Trophoblast cell (in vitro differentiated cells and primary cell): Measurements from ENCODE around the gene PCSK5.

ENCODE experiments used
- DNase-seq, 2 donors: peaks; one replicate each; pipeline ENCODE4 v3.0.0-alpha.2; 2016
- H2AFZ ChIP-seq: 2 replicates; pipeline ENCODE4 v1.6.1; 2013; ENCODE audit warnings: low read length, moderate library complexity, mild to moderate bottlenecking; ENCODE audit not compliant: insufficient read depth, poor library complexity
- H2AK5ac ChIP-seq: 2 replicates; pipeline ENCODE4 v1.6.1; 2013; ENCODE audit warnings: mild to moderate bottlenecking, low read length
- H2BK120ac ChIP-seq: 2 replicates; pipeline ENCODE4 v1.6.1; 2013; ENCODE audit warnings: low read length, mild to moderate bottlenecking, moderate library complexity; ENCODE audit not compliant: insufficient read depth, poor library complexity
- H2BK12ac ChIP-seq: 2 replicates; pipeline ENCODE4 v1.6.1; 2013; ENCODE audit warnings: mild to moderate bottlenecking, low read length, moderate library complexity
- H2BK5ac ChIP-seq: 2 replicates; pipeline ENCODE4 v1.6.1; 2013; ENCODE audit warnings: low read length, low read depth, moderate library complexity, mild to moderate bottlenecking; ENCODE audit not compliant: poor library complexity
- H3K14ac ChIP-seq: 2 replicates; pipeline ENCODE4 v1.6.1; 2013; ENCODE audit warnings: mild to moderate bottlenecking, low read length
- H3K18ac ChIP-seq: 2 replicates; pipeline ENCODE4 v1.6.1; 2013; ENCODE audit warnings: mild to moderate bottlenecking, low read length
- H3K23ac ChIP-seq: 2 replicates; pipeline ENCODE4 v1.6.1; 2013; ENCODE audit warnings: low read length
- H3K27ac ChIP-seq: 2 replicates; pipeline ENCODE4 v1.5.1; 2013; ENCODE audit warnings: low read depth, mild to moderate bottlenecking, inconsistent platforms, low read length, moderate library complexity
- H3K27me3 ChIP-seq: 2 replicates; pipeline ENCODE4 v1.6.1; 2013; ENCODE audit warnings: inconsistent platforms, mild to moderate bottlenecking, low read length, moderate library complexity; ENCODE audit not compliant: insufficient read depth
- H3K36me3 ChIP-seq, 2 experiments: 1 replicate in 1 of 2; 2 replicates in 1 of 2; pipeline ENCODE4 v1.6.1; 2013; ENCODE audit warnings: low read length in 2 of 2, mild to moderate bottlenecking in 2 of 2, moderate library complexity in 1 of 2; ENCODE audit not compliant: insufficient read depth in 2 of 2, control insufficient read depth in 1 of 2
- H3K4ac ChIP-seq: 2 replicates; pipeline ENCODE4 v1.6.1; 2013; ENCODE audit warnings: low read depth, mild to moderate bottlenecking, low read length, moderate library complexity
- H3K4me1 ChIP-seq, 2 experiments: 1 replicate in 1 of 2; 2 replicates in 1 of 2; pipeline ENCODE4 v1.6.1; 2013; ENCODE audit warnings: low read length in 2 of 2, mild to moderate bottlenecking in 2 of 2, moderate library complexity in 1 of 2; ENCODE audit not compliant: insufficient read depth in 2 of 2, control insufficient read depth in 1 of 2
- H3K4me2 ChIP-seq: 2 replicates; pipeline ENCODE4 v1.6.1; 2013; ENCODE audit warnings: inconsistent platforms, mild to moderate bottlenecking, low read length, moderate library complexity
- H3K4me3 ChIP-seq: 2 replicates; pipeline ENCODE4 v1.5.1; 2013; ENCODE audit warnings: mild to moderate bottlenecking, low read depth, low read length, inconsistent platforms
- H3K79me1 ChIP-seq: one replicate; pipeline ENCODE4 v1.6.1; 2013; ENCODE audit warnings: low read length
- H3K79me2 ChIP-seq: 2 replicates; pipeline ENCODE4 v1.6.1; 2013; ENCODE audit warnings: low read length, mild to moderate bottlenecking; ENCODE audit not compliant: control insufficient read depth, insufficient read depth, poor library complexity
- H3K9ac ChIP-seq: 2 replicates; pipeline ENCODE4 v1.6.1; 2013; ENCODE audit warnings: mild to moderate bottlenecking, low read length
- H3K9me3 ChIP-seq: 2 replicates; pipeline ENCODE4 v1.6.1; 2013; ENCODE audit warnings: low read depth, mild to moderate bottlenecking, control low read depth, inconsistent platforms, low read length; ENCODE audit not compliant: insufficient read depth
- H4K12ac ChIP-seq: 2 replicates; pipeline ENCODE4 v1.6.1; 2013; ENCODE audit warnings: low read depth, mild to moderate bottlenecking, low read length, moderate library complexity
- H4K8ac ChIP-seq: 2 replicates; pipeline ENCODE4 v1.6.1; 2013; ENCODE audit warnings: low read depth, mild to moderate bottlenecking, low read length, moderate library complexity
- H4K91ac ChIP-seq: one replicate; pipeline ENCODE4 v1.6.1; 2013; ENCODE audit warnings: low read depth, mild to moderate bottlenecking, low read length, moderate library complexity
- WGBS: extraction: QIAGEN DNeasy Blood & Tissue Kit; methylation state at CpG from one replicate; pipeline ENCODE4 v1.1.7; 2013; ENCODE audit warnings: missing lambda C conversion rate; ENCODE audit not compliant: insufficient read length, insufficient coverage; ENCODE audit errors: extremely low coverage; 5-methylcytosine and 5-hydroxymethylcytosine counted together

Gene PCSK5

DNA sequence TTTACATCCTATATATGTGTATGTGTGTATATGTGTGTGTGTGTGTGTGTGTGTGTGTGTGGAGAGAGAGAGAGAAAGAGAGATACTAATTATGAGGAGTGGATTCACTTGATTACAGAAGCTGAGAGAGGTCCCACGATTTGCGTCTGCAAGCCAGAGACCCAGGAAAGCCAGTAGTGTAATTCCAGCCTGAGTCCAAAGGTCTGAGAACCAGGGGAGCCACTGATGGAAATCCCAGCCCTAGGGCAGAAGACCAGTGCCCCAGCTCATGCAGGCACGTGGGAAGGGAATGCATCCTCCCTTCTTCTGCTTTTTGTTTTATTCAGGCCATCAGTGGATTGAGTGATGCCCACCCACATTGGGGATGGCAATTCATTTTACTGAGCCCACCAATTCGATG is 74.8 kb downstream of the PCSK5 start:
- Histone ChIP-seq H4K91ac (no peak overlapping the region), H3K79me1 (no peaks in the 10 kb centered on the region), H4K8ac (no peak overlapping the region), H3K4ac (no peak overlapping the region), H3K9me3 (no peaks in the 10 kb centered on the region), H2BK12ac (no peak overlapping the region), H3K36me3 (no peaks in the 10 kb centered on the region), H2BK5ac (no peak overlapping the region), H3K27me3 (no peaks in the 10 kb centered on the region), H3K18ac (no peak overlapping the region), H4K12ac (no peak overlapping the region), H3K4me3 (no peak overlapping the region), H3K23ac (no peak overlapping the region), H3K14ac (no peak overlapping the region), H3K4me2 (no peak overlapping the region), H3K27ac (no peak overlapping the region), H2BK120ac (no peak overlapping the region), H3K4me1 (peaks cover 0 to 3% of the 10 kb centered on the region in 2 experiments), H3K9ac (no peak overlapping the region), H3K79me2 (no peaks in the 10 kb centered on the region), H2AFZ (no peak overlapping the region), H2AK5ac (no peak overlapping the region)
- DNase-seq = no peak
- no CpG with 5 or more reads among the region's 4 CpGs for WGBS

DNA sequence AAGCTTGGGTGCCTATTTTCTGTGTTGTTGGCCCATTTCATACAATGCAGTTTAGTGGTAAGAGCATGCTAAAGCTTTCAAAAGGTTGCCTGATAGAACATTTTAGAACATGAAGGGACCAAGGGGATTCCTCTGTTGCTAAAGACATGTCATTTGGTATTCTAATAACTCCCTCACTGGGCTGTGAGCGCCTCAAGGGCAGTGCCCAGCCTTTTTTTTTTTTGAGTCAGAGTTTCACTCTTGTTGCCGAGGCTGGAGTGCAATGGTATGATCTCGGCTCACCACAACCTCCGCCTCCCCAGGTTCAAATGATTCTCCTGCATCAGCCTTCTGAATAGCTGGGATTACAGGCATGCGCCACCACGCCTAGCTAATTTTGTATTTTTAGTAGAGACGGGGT is 77.1 kb downstream of the PCSK5 start:
- no peak overlapping the region for H2BK120ac ChIP-seq
- no peak overlapping the region for H3K4ac ChIP-seq
- no peak overlapping the region for H3K23ac ChIP-seq
- H3K14ac ChIP-seq = no peak overlapping the region
- H3K27ac ChIP-seq = no peak overlapping the region
- H2BK12ac ChIP-seq = no peak overlapping the region
- no peak overlapping the region for H2BK5ac ChIP-seq
- H3K36me3 ChIP-seq = no peaks in the 10 kb centered on the region
- no peak overlapping the region for H4K91ac ChIP-seq
- no peaks in the 10 kb centered on the region for H3K4me1 ChIP-seq
- DNase-seq = no peak
- no peaks in the 10 kb centered on the region for H3K79me1 ChIP-seq
- H4K12ac ChIP-seq = no peak overlapping the region
- no peaks in the 10 kb centered on the region for H3K79me2 ChIP-seq
- H3K18ac ChIP-seq = no peak overlapping the region
- no peak overlapping the region for H3K4me3 ChIP-seq
- no CpG with 5 or more reads among the region's 7 CpGs for WGBS
- H3K9me3 ChIP-seq = no peaks in the 10 kb centered on the region
- no peak overlapping the region for H2AFZ ChIP-seq
- no peak overlapping the region for H3K9ac ChIP-seq
- H2AK5ac ChIP-seq = no peak overlapping the region
- no peak overlapping the region for H3K4me2 ChIP-seq
- H3K27me3 ChIP-seq = no peaks in the 10 kb centered on the region
- no peak overlapping the region for H4K8ac ChIP-seq

DNA sequence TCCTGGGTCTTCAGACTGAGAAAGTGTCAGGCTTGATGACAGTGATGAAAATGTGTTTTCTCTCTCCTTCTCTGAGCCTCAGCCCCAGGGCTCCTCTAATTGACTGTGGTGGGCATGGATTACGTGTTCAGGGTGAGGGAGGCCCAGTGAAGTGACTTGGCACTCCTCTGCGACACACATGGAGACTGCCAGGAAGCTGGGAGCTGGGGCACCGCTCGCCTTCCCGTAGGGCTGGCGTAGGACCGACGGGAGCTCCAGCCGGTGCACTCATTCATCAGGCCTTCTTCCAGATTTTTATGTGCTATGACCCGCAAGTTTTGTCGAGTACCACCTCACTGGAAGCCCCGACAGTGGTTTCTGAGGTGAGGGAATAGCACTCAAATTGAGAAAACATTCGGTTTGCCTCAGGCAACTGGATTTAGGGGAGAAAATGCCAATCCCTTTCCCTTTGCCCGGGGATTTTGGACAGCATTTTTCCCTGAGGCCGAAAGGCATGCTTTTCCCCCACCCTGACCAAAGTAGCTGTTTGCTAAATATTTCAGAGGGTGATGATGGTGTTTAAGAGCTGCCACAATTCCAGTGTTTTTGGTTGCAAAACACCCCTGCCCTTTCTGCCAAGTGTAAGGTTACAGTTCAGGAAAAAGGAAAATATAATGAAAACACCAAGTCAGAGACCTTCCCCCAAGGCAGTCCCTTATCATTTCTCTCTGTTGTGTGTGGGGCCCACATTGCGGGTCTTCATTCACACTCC is 83.7 kb downstream of the PCSK5 start:
- peak in 1 of 2 donors; percentile 46 for DNase-seq
- no peak overlapping the region for H3K9ac ChIP-seq
- no peak overlapping the region for H4K8ac ChIP-seq
- H3K14ac ChIP-seq = no peak overlapping the region
- H3K27me3 ChIP-seq = no peaks in the 10 kb centered on the region
- no peak overlapping the region for H3K18ac ChIP-seq
- WGBS = no CpG with 5 or more reads among the region's 16 CpGs
- no peak overlapping the region for H2BK12ac ChIP-seq
- H3K4me2 ChIP-seq = no peak overlapping the region
- H2AK5ac ChIP-seq = no peak overlapping the region
- H3K27ac ChIP-seq = no peak overlapping the region
- H3K9me3 ChIP-seq = no peaks in the 10 kb centered on the region
- no peak overlapping the region for H2BK120ac ChIP-seq
- H3K79me2 ChIP-seq = no peaks in the 10 kb centered on the region
- H2BK5ac ChIP-seq = no peak overlapping the region
- no peaks in the 10 kb centered on the region for H3K36me3 ChIP-seq
- no peak overlapping the region for H4K91ac ChIP-seq
- H3K79me1 ChIP-seq = no peaks in the 10 kb centered on the region
- H3K4ac ChIP-seq = no peak overlapping the region
- no peak overlapping the region for H2AFZ ChIP-seq
- peaks cover 5 to 8% of the 10 kb centered on the region in 2 experiments for H3K4me1 ChIP-seq
- H3K4me3 ChIP-seq = no peak overlapping the region
- peak overlapping the region; percentile 42 for H3K23ac ChIP-seq
- no peak overlapping the region for H4K12ac ChIP-seq

DNA sequence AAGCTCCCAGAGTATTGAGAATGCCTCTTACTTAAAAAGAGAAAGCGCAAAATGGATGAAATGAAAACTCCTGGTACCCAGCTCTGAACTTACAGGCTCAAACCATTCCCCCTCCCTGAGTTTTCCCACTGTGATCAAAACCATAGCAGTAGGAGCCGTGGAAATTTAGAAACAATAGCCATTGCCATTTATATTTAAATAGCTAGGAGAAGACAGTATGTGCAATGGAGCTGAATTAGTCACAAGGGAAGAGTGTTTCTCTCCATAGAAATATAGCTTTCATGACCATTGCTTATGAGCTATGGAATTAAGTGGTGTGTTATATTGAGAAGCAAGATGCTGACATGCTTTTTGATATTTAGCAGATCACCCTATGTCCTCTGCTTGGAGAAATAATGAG is 84.6 kb downstream of the PCSK5 start:
- H2BK5ac ChIP-seq = no peak overlapping the region
- H3K4me3 ChIP-seq = no peak overlapping the region
- H3K36me3 ChIP-seq = no peaks in the 10 kb centered on the region
- H3K18ac ChIP-seq = no peak overlapping the region
- H3K27ac ChIP-seq = no peak overlapping the region
- no CpG with 5 or more reads among the region's 2 CpGs for WGBS
- no peak overlapping the region for H4K8ac ChIP-seq
- no peaks in the 10 kb centered on the region for H3K27me3 ChIP-seq
- H3K79me2 ChIP-seq = no peaks in the 10 kb centered on the region
- H3K14ac ChIP-seq = no peak overlapping the region
- H2BK12ac ChIP-seq = no peak overlapping the region
- H3K4ac ChIP-seq = no peak overlapping the region
- no peaks in the 10 kb centered on the region for H3K79me1 ChIP-seq
- no peak overlapping the region for H3K23ac ChIP-seq
- no peak overlapping the region for H4K12ac ChIP-seq
- H3K4me1 ChIP-seq = peaks cover 5 to 8% of the 10 kb centered on the region in 2 experiments
- no peak overlapping the region for H3K4me2 ChIP-seq
- no peak overlapping the region for H4K91ac ChIP-seq
- H3K9ac ChIP-seq = no peak overlapping the region
- H2AFZ ChIP-seq = no peak overlapping the region
- no peaks in the 10 kb centered on the region for H3K9me3 ChIP-seq
- H2AK5ac ChIP-seq = no peak overlapping the region
- no peak overlapping the region for H2BK120ac ChIP-seq
- DNase-seq = no peak
